Activated gamma-delta T cell (primary cell): Measurements from ENCODE around the gene KIF25.
"Not testable (repeated sequence)": the region's sequence is repeated elsewhere in the genome, so short reads cannot be mapped to it uniquely, and the experiment has no call there.

Experiments
- DNase-seq: peaks from one replicate; lab custom pipeline; 2025; lab: John Stamatoyannopoulos, UW

KIF25 gene

GRCh38 chr6:168070804-168071203 lies 73.3 kb downstream of the KIF25 start:
- DNase-seq: no peak

GRCh38 chr6:168071620-168072019 lies 74.1 kb downstream of the KIF25 start:
- no peak for DNase-seq

- DNase-seq: no peak
These were observed 74.8 kb downstream of the KIF25 start for GRCh38 chr6:168072261-168072660.

GRCh38 chr6:168072730-168073129 lies 75.3 kb downstream of the KIF25 start:
- no peak for DNase-seq

GRCh38 chr6:168073937-168074730 lies 76.7 kb downstream of the KIF25 start:
- DNase-seq: no peak

GRCh38 chr6:168075216-168075615 lies 77.7 kb downstream of the KIF25 start:
- no peak for DNase-seq

GRCh38 chr6:168075787-168076202 lies 78.3 kb downstream of the KIF25 start:
- no peak for DNase-seq

GRCh38 chr6:168077401-168077800 lies 79.9 kb downstream of the KIF25 start:
- not testable (repeated sequence) for DNase-seq

GRCh38 chr6:168078175-168078942 lies 80.9 kb downstream of the KIF25 start:
- no peak for DNase-seq

- no peak for DNase-seq
These were observed 81.5 kb downstream of the KIF25 start, which contains the start of gene FRMD1 for GRCh38 chr6:168078943-168079405. Gene FRMD1 (minus strand): TSS chr6:168079212. CDS start chr6:168079094, 118 bp downstream.

GRCh38 chr6:168080393-168081077 lies 83.1 kb downstream of the KIF25 start:
- DNase-seq: no peak

- no peak for DNase-seq
These were observed 84.5 kb downstream of the KIF25 start for GRCh38 chr6:168081858-168082546.

GRCh38 chr6:168082860-168083513 lies 85.5 kb downstream of the KIF25 start:
- no peak for DNase-seq

GRCh38 chr6:168083514-168083885 lies 86.0 kb downstream of the KIF25 start:
- DNase-seq: no peak

GRCh38 chr6:168084465-168085160 lies 87.1 kb downstream of the KIF25 start:
- DNase-seq: no peak

- no peak for DNase-seq
These were observed 88.6 kb downstream of the KIF25 start for GRCh38 chr6:168086066-168086465.

- DNase-seq: no peak
These were observed 89.1 kb downstream of the KIF25 start for GRCh38 chr6:168086616-168087015.

- no peak for DNase-seq
These were observed 90.1 kb downstream of the KIF25 start for GRCh38 chr6:168087436-168088160.

- no peak for DNase-seq
These were observed 90.9 kb downstream of the KIF25 start for GRCh38 chr6:168088161-168089053.
